ENCODE data around the gene SIK2.

Gene SIK2

DNA sequence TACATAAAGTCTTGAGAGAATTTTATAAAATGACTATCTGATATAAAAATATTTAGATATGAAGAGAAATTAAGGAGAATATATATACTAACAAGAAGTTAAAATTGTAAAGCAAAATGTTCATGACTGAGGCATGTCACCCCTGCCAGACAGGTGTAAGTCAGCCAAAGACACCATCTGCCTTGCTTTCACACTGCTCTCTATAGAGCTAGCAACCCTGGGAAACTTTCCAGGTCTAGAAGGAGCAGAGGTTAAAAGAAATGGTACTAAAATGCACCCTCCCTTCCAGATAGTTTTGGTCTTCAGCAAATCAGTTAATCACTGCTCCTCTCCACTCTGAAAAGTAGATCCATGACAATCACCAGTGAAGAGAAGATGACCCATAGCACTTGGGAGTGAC lies 147.4 kb downstream of the SIK2 start:
- TF ChIP-seq NFIC (IDR thresholded peaks at IDR 0.05): no peak
- no peak for TF ChIP-seq FOXM1 (IDR thresholded peaks at IDR 0.05; ENCODE audit: borderline replicate concordance, low read depth)
- TF ChIP-seq, protein P1, sequence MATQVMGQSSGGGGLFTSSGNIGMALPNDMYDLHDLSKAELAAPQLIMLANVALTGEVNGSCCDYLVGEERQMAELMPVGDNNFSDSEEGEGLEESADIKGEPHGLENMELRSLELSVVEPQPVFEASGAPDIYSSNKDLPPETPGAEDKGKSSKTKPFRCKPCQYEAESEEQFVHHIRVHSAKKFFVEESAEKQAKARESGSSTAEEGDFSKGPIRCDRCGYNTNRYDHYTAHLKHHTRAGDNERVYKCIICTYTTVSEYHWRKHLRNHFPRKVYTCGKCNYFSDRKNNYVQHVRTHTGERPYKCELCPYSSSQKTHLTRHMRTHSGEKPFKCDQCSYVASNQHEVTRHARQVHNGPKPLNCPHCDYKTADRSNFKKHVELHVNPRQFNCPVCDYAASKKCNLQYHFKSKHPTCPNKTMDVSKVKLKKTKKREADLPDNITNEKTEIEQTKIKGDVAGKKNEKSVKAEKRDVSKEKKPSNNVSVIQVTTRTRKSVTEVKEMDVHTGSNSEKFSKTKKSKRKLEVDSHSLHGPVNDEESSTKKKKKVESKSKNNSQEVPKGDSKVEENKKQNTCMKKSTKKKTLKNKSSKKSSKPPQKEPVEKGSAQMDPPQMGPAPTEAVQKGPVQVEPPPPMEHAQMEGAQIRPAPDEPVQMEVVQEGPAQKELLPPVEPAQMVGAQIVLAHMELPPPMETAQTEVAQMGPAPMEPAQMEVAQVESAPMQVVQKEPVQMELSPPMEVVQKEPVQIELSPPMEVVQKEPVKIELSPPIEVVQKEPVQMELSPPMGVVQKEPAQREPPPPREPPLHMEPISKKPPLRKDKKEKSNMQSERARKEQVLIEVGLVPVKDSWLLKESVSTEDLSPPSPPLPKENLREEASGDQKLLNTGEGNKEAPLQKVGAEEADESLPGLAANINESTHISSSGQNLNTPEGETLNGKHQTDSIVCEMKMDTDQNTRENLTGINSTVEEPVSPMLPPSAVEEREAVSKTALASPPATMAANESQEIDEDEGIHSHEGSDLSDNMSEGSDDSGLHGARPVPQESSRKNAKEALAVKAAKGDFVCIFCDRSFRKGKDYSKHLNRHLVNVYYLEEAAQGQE (IDR thresholded peaks at IDR 0.05; ENCODE audit: low read depth): no peak
- no peak for TF ChIP-seq CREB1 (IDR thresholded peaks at IDR 0.05; ENCODE audit: low read depth)
- TF ChIP-seq RAD21 (IDR thresholded peaks at IDR 0.05; ENCODE audit: low read depth): no peak
- TF ChIP-seq, protein P2, sequence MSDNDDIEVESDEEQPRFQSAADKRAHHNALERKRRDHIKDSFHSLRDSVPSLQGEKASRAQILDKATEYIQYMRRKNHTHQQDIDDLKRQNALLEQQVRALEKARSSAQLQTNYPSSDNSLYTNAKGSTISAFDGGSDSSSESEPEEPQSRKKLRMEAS (IDR thresholded peaks at IDR 0.05): no peak
- TF ChIP-seq TAF1 (IDR thresholded peaks at IDR 0.05; ENCODE audit: low read depth): no peak
- TF ChIP-seq TCF12 (IDR thresholded peaks at IDR 0.05; ENCODE audit: low read depth): no peak
- no peak for TF ChIP-seq EGR1 (IDR thresholded peaks at IDR 0.05)
- no peak for TF ChIP-seq EP300 (IDR thresholded peaks at IDR 0.05; ENCODE audit: borderline replicate concordance)
- no peak for TF ChIP-seq CEBPB (IDR thresholded peaks at IDR 0.05)
- TF ChIP-seq, protein P3, sequence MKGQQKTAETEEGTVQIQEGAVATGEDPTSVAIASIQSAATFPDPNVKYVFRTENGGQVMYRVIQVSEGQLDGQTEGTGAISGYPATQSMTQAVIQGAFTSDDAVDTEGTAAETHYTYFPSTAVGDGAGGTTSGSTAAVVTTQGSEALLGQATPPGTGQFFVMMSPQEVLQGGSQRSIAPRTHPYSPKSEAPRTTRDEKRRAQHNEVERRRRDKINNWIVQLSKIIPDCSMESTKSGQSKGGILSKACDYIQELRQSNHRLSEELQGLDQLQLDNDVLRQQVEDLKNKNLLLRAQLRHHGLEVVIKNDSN (IDR thresholded peaks at IDR 0.05): no peak

DNA sequence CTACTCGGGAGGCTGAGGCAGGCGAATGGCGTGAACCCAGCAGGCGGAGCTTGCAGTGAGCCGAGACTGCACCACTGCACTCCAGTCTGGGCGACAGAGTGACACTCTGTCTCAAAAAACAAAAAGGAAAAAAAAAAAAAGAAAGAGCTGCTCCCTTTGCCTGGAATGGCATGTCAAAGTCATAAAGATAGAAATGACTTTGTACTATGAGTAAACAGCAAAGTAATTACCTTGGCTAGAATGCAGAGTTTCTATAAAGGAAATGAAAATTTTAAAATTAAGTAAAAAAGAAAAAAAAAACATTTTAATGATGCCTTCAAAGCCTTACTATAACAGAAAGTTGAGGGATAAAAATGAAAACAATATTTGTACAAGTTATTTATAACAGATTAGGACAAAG lies 153.8 kb downstream of the SIK2 start:
- TF ChIP-seq NFIC (IDR thresholded peaks at IDR 0.05) (no peak), RAD21 (IDR thresholded peaks at IDR 0.05; ENCODE audit: low read depth) (no peak), EP300 (IDR thresholded peaks at IDR 0.05; ENCODE audit: borderline replicate concordance) (no peak)

DNA sequence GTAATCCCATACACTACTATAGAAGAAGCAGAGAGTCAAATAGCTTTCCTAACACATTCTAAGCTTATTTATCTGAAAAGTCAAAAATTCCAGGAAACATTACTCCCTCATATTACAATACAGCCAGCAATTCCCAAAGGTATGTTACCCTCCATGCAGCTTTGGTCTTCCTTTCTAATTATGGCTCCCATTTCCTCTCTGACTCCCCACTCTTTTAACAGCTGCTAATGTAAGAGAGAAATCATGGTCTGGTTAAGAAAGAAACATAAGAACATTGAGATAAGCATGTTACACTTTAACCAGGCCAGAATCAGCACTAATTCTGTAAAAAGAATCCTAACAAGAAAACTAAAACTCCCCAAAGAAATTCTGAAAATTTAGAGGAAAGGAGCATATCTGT lies 157.1 kb downstream of the SIK2 start:
- TF ChIP-seq, protein P2 (IDR thresholded peaks at IDR 0.05): no peak
- TF ChIP-seq EGR1 (IDR thresholded peaks at IDR 0.05): no peak
- TF ChIP-seq, protein P1 (IDR thresholded peaks at IDR 0.05; ENCODE audit: low read depth): no peak

DNA sequence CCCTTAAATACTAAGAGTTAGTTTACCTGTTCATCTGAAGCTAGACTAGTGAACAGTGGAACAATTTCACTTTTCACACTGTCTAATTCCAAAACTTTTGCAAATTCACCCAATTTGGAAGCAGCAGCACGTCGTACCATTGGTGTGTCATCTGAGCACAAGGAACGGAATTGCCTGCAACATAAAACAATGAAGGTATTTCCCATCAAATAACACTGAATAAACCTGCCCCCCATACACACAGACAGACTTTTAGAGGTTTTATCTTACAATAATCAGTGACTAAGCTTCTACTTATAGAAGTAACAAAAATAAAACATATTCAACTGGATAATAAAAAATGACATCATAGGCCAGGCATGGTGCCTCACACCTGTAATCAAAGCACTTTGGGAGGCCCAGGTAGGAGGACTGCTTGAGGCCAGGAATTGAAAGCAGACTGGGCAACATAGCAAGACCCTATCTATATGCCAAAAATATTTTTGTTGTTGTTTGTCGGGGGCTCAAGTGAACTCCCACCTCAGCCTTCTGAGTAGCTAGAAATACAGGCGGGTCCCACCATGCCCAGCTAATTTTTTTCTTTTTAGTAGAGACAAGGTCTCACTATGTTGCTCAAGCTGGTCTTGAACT lies 157.6 kb downstream of the SIK2 start:
- TF ChIP-seq YY1 (IDR thresholded peaks at IDR 0.05; ENCODE audit: low read depth): no peak
- no peak for TF ChIP-seq CREB1 (IDR thresholded peaks at IDR 0.05; ENCODE audit: low read depth)
- TF ChIP-seq TAF1 (IDR thresholded peaks at IDR 0.05; ENCODE audit: low read depth): no peak
- TF ChIP-seq TEAD4 (IDR thresholded peaks at IDR 0.05): no peak
- TF ChIP-seq TCF12 (IDR thresholded peaks at IDR 0.05; ENCODE audit: low read depth): no peak
- TF ChIP-seq, protein P1 (IDR thresholded peaks at IDR 0.05; ENCODE audit: low read depth): no peak
- TF ChIP-seq EGR1 (IDR thresholded peaks at IDR 0.05): no peak
- no peak for TF ChIP-seq CEBPB (IDR thresholded peaks at IDR 0.05)
- TF ChIP-seq, protein P3 (IDR thresholded peaks at IDR 0.05): no peak
- TF ChIP-seq, protein P2 (IDR thresholded peaks at IDR 0.05): no peak
- TF ChIP-seq NFIC (IDR thresholded peaks at IDR 0.05): no peak
- no peak for TF ChIP-seq ZBTB7A (IDR thresholded peaks at IDR 0.05; ENCODE audit: low read depth)
- no peak for TF ChIP-seq EP300 (IDR thresholded peaks at IDR 0.05; ENCODE audit: borderline replicate concordance)
- no peak for TF ChIP-seq FOXM1 (IDR thresholded peaks at IDR 0.05; ENCODE audit: borderline replicate concordance, low read depth)
- TF ChIP-seq RAD21 (IDR thresholded peaks at IDR 0.05; ENCODE audit: low read depth): no peak

DNA sequence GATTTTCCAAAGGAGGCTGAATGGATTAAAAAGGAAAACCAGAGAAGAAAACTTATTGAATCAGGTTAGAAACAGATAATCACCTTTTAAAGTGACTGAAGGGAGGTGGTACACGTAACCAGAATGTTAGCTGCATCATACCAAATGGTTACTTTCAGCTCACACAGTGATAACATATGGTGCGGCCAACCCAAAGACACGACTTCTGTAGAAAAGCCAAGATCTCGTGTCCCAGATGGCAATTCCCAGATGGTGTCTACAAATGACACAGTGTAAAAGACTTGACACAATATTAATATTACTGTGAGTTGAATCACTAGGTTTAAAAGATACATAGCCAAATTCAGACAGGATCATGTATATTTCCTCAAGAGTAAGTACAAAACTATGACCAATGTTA lies 158.8 kb downstream of the SIK2 start:
- TF ChIP-seq TEAD4 (IDR thresholded peaks at IDR 0.05) (no peak), CREB1 (IDR thresholded peaks at IDR 0.05; ENCODE audit: low read depth) (no peak), CEBPB (IDR thresholded peaks at IDR 0.05) (no peak), EGR1 (IDR thresholded peaks at IDR 0.05) (no peak), ZBTB7A (IDR thresholded peaks at IDR 0.05; ENCODE audit: low read depth) (no peak), TAF1 (IDR thresholded peaks at IDR 0.05; ENCODE audit: low read depth) (no peak), EP300 (IDR thresholded peaks at IDR 0.05; ENCODE audit: borderline replicate concordance) (no peak), TCF12 (IDR thresholded peaks at IDR 0.05; ENCODE audit: low read depth) (no peak), YY1 (IDR thresholded peaks at IDR 0.05; ENCODE audit: low read depth) (no peak), NFIC (IDR thresholded peaks at IDR 0.05) (no peak)
- TF ChIP-seq, protein P3 (IDR thresholded peaks at IDR 0.05): no peak
- TF ChIP-seq, protein P2 (IDR thresholded peaks at IDR 0.05): no peak

All from Ishikawa (cell line).